Stimulated activated CD8-positive, alpha-beta memory T cell treated with anti-CD3 and anti-CD28 coated beads, Interleukin-7, amount 100 ng/mL, for 48 hours (primary cell): ENCODE measurements around the gene RABEP2.
"Not testable (repeated sequence)": the region's sequence is repeated elsewhere in the genome, so short reads cannot be mapped to it uniquely, and the experiment has no call there.

ENCODE experiments used
- DNase-seq, 2 donors: peaks; one replicate each; pipeline ENCODE4 v3.0.0-alpha.2; 2020; ENCODE audit warnings: low read depth in 1 of 2; ENCODE audit errors: extremely low read depth in 1 of 2

RABEP2 gene

DNA sequence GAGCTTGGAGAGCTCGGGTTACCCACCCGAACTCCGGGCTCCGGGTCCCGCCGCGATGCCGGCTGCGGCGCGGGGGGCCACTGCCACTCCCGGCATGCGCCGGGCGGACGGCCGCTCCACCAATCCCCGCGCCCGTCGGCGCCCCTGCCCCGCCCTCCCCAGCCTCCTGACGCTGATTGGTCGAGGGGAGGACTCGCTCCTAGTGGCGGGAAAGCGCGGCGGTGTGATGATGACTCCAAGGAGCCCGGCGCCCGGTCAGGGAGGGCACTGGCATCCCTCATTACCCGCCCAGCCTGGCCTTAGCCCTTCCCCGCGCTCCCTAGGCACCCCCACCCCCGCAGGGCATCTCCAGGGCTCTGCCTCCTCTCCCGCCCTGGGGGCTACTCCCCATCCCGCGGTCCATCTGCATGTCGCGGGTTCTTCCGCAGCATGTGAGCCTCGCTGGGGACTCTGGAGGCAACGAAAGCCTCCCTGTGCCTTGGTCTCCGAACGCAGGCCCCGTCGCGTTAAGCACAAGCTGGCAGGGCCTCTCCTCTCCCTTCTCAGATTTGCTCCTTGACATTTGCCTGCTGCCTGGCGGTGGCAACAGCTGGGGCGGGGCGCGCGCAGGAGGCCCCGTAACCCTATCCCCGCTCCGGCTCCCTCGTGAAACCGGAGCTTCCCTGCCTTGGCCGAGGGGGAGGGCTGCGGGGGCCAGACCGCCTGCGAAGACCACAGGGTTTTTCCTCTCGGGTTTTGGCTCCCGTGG, 45.0 kb downstream of the RABEP2 start:
- DNase-seq: peak; percentile 85 to 89

DNA sequence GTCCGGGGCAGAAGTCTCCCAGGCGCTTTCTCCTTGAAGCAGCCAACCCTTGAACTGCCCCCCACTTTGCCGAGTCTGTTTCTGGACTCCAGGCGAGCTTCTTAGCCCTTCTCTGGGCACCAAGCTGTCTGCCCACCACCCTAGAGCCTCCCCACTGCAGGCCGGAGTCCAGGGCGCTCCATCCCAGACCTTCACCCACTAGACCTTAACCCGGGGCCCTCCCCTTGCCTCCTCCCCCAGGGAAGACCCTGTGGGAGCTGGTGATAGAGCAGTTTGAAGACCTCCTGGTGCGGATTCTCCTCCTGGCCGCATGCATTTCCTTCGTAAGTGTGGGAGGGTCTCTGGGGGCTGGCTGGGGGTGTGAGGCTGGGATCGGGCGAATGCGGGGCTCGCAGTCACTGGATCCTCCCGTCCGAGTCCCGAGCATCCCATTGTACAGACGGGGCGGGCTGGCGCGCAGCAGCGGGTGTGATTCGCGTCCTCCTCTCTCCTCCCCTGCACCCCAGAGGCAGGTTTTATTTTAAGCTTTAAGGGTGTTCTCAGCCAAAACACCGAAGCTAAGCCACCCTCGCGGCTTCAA, 45.7 kb downstream of the RABEP2 start:
- no peak for DNase-seq

DNA sequence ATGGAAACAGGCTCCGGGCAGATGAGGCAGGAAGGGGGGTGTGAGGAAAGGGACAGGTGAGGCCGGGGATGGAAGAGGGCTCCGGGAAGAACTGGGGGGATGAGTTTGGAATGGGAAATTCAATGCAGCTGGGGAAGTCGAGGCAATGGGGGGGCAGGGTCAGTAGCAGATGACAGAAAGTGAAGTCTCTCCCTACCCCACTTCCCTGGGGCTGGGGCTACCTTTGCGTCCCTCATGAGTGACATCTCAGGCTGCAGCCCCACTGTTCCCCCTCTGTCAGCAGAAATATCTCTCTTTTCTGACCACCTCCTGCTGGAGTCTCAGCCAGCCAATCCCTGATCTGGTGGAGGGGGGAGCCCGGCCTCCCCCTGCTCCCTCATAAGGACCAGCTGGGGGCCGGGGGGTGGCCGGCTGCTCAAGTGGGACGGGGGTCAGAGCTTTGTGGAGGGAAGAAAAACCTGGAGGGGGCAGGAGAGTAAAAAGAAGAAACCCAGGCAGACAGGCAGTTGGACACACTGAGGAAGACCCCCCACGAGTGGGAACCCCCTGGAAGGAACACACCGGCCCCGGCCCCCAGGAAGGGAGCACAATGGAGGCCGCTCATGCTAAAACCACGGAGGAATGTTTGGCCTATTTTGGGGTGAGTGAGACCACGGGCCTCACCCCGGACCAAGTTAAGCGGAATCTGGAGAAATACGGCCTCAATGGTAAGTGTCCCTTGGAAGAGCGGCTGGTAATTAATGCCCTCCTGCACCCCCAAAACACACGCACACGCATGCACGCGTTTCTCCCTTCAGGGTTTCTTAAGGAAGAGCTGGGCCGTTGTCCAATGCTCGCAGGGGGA, 46.7 kb downstream of the RABEP2 start, which contains the start of gene ATP2A1:
Gene ATP2A1 (plus strand): TSS at position 406 of the 844 bp plus-strand sequence. CDS start 184 bp downstream, at position 590.
- no peak for DNase-seq

DNA sequence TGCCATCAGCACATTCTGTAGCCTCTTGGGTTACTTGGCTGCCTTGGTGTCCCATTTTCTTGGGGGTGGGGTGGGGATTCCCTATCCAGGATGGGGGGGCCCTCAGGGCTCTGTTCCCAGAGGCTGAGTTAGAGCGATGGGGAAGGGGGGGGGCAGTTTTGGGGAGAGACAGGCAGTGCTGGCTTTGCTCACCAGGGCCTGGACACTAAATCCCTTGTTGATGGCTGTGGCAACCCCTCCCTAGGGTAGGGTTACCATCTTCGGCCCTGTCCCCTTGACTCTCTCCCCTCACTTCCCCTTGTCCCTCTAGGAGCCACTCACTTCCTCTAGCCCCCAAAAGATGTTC, 47.4 kb downstream of the RABEP2 start:
- DNase-seq: no peak

DNA sequence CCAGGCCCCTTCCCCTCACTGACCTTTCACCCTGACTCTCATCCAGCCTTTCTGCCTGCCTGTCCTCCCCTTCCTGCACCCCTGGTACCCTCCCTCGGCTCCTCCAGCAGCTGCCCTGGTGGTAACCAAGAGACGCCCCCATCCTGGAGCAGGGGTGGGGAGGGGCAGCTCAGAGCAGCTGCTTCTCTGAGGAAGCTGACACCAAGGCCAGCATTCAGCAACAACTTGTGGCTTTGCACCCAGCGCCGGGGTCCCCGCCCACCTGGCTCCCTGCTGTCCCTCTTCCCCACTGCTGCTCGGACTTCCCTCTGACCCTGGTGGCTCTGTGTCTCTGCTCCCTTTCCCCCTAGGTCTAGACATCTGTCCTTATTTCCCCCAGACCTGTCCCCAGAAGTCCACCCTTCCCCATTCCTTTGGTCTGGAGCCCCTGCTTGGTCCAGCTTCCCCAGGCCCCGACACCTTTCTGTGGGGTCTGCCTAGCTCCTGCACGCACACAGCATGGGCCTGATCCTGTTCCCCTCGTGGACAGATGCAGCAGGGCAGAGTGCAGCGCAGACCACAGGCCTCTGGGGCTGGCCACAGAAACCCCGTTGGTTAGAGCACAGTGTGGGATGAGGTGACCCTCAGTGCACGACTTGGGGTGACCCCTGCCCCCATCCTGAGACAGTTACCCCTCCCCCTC, 47.9 kb downstream of the RABEP2 start:
- no peak for DNase-seq

DNA sequence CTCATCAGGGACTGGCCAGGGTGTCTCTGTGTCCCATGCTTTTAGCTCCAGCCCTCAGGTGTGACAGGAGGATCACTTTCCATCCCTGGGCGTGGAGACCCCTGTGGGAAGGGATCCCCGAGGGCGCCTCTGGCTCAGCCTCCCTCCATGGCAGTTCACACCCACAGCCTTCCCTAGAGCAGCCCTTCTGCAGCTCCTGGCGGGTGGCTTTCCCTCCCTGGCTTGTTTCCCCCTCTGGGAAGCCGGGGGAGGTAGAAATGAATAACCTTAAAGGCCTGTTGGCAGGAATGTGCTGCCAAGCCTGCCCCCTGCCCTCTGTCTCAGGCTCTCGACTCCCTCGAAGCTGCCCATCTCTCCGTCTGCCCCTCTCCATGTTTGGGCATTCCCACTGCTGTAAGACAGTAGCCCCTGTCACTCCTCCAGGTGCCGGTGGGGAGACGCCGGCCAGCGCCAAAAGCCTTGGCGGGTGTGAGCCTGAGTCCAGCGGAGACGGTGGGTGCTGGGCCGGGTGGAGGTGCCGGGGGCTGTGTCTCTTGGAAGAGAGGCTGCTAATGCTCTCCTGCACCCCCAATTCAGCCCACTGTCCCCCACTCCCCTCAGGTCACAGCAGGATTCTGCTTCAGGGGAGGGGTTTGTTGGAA, 48.9 kb downstream of the RABEP2 start:
- no peak for DNase-seq

DNA sequence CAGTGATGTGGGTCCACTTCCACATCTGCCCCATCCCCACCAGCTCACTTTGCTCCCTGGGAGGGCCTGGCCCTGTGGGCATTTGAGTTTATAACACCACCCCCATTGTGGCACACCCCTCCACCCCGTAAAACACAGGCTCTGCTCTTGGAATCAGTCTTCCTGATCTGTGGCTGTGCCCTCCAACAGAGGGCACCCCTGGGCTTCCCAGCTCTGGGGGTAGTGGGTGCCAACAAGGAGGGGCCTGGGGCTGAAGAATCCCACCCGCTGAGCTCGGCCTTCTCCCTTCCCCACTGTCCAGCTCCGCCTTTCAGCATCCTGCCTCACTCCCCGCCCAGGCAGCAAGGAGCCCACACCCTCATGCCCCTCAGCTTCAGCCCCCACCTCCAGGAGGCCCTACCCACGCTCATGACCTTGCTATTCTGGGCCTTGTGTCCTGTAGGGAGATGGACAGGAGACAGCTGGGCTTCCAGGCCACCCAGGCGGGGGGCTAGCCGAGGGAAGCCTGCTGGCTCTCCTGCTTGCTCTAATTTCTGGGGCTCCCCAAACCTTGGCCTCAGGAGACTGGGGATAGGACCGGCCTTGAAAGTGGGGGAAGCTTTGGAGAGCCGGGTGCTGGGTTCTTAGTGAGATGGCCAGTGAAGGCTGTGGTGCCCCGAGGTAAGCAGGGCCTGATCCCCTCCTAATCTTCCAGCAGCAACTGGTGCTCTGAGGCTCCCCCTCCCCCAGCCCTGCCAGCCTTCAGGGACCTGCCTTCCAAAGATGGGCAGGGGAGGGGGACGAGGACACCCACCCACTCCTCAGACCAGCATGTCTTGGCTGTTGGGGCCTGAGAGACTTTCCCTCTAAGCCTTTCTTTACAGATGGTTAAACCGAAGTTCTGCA, 49.7 kb downstream of the RABEP2 start:
- no peak for DNase-seq

DNA sequence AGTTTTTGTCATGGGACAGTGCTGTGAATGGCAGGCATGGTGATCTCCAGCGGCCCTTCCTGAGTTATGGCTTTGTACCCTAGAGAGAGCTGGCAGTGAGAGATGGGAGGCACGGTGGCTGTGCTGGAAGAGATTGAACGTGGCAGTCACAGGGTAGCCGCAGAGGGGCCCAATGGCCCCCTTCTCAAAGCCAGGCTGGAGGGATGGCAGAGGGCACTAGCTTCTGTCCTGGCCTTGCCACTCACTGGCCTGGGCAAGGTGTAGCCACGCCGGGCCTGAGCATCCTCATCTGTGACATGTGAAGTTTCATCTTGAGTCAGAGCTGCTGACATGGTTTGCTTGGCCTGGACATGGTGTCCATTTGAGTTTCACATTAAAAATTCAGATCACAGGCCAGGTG, 50.6 kb downstream of the RABEP2 start:
- no peak for DNase-seq

DNA sequence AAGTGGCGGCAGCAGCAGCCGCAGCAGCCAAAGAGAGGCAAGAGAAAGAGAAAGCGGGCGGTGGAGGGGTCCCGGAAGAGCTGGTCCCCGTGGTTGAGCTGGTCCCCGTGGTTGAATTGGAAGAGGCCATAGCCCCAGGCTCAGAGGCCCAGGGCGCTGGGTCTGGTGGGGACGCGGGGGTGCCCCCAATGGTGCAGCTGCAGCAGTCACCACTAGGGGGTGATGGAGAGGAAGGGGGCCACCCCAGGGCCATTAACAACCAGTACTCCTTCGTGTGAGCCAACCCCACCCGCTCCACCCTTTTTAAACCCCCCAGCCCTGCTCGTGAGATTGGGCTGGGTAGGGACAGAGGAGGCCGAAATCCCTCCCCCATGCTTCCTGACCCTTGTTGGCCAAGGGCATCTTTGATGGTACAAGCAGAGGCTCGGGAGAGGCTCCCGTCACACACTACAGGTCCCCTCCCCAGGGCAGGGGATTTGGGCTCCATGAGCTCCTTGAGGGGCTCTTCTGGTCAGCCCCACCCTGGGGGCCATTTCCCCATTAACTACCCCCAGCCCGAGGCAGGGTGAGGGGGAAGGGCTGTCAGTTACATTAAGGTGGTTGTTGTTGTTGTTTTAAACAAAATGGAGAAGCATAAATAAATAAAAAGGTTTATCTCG, 51.4 kb downstream of the RABEP2 start:
- peak in 1 of 2 donors; percentile 29 for DNase-seq

DNA sequence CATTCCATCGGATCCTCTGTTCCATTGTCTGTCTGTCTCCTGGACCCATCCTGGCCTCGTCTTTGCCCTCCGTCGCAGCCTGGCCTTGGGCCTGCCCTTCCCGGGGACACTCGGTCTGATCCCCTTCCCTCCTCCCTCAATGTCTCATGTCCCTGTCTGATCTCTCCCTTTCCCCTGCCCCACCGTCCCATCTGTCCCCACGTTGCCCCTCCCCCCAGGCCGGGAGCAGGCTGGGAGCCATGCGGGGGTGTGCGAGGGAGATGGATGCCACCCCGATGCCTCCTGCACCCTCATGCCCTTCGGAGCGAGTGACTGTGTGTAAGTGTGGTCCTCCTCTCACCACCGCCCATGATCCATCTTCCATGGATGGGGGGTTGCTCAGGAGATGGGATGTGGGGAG, 52.1 kb downstream of the RABEP2 start:
- no peak for DNase-seq

DNA sequence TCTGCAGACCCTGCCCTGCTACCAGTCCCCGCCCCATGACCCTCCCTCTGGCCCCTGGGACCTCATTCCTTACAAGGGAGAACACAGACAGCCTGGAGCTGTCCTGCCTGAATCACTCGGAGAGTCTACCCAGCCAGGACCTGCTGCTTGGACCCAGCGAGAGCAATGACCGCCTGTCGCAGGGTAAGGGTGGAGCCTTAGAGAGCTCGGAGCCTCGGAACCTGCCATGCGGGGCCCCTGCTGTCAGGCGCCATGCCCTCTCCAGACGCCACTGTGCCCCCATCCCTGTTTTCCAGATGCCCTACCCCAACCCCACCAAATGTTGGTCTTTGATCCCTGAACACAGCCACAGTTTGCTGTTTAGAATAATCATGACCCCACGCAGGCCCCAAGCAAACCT, 55.8 kb downstream of the RABEP2 start:
- DNase-seq: no peak

DNA sequence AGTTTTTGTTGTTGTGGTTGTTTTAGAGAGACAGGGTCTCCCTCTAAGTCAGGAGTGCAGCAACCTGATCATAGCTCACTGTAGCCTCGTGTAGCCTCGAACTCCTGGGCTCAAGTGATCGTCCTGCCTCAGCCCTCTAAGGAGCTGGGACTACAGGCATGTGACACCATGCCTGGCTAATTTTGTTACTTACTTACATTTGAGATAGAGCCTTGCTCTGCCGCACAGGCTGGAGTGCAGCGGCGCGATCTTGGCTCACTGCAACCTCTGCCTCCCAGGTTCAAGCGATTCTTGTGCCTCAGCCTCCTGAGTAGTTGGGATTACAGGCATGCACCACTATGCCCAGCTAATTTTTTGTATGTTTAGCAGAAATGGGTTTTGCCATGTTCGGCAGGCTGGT, 57.4 kb downstream of the RABEP2 start:
- DNase-seq: not testable (repeated sequence)

DNA sequence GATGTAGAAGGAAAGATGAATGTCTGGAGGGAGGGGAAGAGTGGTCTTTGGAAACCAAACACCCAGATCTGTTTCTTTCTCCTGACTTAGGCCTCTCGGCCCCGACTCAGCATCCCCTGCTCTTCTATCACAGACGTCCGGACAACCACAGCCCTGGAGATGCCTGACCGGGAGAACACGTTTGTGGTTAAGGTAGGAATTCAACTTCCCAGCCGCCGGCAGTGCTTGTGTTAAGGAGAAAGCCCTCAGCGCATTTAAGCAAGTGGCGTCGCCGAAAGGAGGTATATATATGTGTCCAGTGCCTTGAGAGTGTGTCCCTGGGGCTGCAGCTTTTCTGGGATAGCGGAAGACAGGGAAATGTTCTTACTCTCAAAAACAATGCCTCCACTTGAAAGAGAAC, 57.8 kb downstream of the RABEP2 start:
- no peak for DNase-seq

DNA sequence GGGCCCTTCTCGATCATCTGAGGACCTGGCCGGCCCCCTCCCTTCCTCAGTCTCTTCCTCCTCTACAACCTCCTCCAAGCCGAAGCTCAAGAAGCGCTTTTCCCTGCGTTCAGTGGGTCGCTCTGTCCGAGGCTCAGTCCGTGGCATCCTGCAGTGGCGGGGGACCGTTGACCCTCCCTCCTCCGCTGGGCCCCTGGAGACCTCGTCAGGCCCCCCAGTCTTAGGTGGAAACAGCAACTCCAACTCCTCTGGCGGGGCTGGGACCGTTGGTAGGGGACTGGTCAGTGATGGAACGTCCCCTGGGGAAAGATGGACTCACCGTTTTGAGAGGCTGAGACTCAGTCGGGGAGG, 58.6 kb downstream of the RABEP2 start:
- DNase-seq: no peak

DNA sequence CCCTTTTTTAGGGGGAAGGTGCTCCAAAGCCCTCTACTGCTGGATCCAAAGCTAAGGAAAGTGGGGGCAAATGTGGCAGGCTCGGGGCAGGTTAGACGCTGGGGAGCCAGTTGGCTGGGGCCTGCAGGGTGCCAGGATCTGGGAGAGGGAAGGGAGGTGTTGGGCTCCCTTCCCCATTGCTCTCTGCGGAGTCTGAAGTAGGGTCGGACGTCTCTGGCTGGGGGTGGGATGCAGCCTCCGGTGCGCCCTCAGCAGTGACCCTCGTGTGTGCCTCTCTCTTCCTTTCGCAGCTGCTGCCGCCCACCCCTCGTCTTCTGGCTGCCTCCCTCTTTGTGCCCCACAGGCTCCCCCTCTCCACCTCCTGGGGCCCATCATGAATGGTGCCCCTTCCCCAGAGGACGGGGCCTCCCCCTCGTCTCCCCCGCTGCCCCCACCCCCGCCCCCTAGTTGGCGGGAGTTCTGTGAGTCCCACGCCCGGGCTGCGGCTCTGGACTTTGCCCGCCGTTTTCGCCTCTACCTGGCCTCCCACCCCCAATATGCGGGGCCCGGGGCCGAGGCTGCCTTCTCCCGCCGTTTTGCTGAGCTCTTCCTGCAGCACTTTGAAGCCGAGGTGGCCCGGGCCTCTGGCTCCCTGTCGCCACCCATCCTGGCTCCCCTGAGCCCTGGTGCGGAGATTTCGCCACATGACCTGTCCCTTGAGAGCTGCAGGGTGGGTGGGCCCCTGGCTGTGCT, 59.1 kb downstream of the RABEP2 start:
- no peak for DNase-seq

DNA sequence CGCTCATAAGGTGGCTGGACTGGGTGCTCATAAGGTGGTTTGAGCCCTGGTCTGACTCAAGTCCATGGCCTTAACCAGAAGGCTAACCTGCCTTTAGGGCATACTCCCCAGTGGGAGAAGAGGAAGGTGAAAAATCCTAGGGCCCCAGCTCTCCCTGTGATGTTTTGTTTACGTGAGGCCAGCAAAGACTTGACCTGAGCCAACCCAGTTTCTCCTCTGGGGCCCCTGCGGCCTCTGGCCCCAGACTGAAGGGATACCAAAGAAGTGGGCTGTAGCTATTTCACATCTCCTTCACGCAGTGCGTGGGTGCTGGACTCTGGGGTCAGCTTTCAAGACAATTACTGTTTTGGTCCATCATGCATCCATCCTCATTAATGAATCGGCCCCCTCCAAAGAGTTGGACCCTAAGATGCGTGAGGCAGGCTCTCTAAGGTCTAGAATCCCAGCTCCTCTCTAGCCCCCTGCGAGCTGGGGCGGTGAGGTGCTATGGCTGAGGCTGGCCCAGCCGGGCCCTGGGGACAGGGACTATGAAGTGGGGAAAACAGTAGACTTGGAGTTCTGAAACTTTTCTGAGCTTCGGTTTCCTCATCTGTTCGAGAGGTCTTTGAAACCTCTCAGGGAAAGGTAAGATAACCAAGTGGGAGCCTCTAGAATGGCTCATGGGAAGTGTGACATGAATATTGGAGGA, 59.9 kb downstream of the RABEP2 start:
- no peak for DNase-seq

DNA sequence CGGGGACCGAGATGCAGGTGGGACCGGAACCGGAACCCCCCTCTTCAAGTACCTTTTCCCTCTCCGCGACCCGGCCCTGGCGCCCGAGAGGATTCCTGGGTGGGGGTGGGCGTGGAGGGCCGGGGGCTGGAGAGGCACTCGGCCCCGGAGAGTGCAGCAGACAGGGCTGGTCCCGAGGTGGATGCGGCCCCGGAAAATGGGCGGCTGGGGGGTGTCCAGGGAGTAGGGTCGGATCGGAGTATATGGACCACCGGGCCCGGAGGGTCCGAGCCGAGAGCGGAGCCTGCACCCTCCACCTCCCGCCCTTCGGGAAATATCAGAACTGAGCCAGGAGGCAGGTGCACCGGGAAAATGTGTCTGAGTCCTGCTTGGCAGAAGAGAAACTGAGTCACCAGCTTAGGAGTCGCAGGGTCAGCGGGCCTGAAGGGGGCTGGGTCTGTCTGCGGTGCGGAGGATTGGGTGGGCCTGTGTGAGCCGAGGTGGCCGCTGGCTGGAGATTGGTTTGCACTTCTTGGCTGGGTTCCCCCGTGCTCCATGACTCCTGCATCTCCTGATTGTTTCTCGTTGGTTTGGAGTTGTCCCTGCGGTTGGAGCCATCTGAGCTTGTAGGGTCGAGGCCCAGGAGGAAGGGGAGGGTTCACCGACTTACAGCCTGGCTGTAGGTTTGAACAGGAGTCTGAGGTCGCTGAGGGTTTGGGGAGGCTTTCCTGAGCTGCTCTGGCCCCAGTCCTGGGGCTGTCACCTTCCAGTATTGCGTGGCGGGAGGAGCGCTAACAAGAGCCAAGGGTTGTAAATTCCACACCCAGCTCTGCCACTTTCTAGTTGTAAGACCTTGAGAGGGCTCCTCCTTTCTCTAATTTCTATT, 60.9 kb downstream of the RABEP2 start:
- no peak for DNase-seq
